K562 (cell line): ENCODE data around the gene COL23A1. TPM values are rescaled to one million over a fixed set of nuclear protein-coding genes. Genes with fewer than 3 reads are reported as not detected.
A peak's percentile ranks its signal among the peaks of the same experiment; 100 is the strongest.

Experiments used
- ARID1B ChIP-seq: fragments of 450-650 bp; IDR thresholded peaks from 2 replicates; pipeline ENCODE4 v1.6.1; 2016; ENCODE audit warnings: antibody characterized with exemption, mild to moderate bottlenecking, inconsistent platforms
- ATF7 ChIP-seq: fragments of 450-650 bp; IDR thresholded peaks from 2 replicates; pipeline ENCODE4 v1.7.1; 2014; ENCODE audit warnings: mild to moderate bottlenecking, moderate library complexity
- BACH1 ChIP-seq: fragments of 200-800 bp; sonication (Bioruptor generic); IDR thresholded peaks from 2 replicates; pipeline ENCODE4 v1.6.1; 2016; ENCODE audit warnings: missing genetic modification characterization, missing compliant biosample characterization
- CBFA2T2 ChIP-seq: fragments of 450-650 bp; conservative IDR thresholded peaks from 2 replicates; pipeline ENCODE4 v1.6.1; 2017; ENCODE audit warnings: mild to moderate bottlenecking
- ESRRB ChIP-seq: fragments of 250-450 bp; sonication (Bioruptor Pico); IDR thresholded peaks from 2 replicates; pipeline ENCODE4 v1.5.0; 2020; ENCODE audit warnings: mild to moderate bottlenecking, moderate library complexity, borderline replicate concordance
- GATAD2B ChIP-seq: fragments of 450-650 bp; IDR thresholded peaks from 2 replicates; pipeline ENCODE4 v1.6.1; 2017; ENCODE audit warnings: mild to moderate bottlenecking, borderline replicate concordance
- HDAC1 ChIP-seq, 2 experiments: fragments of 450-650 bp; IDR thresholded peaks; 2 replicates each; pipeline ENCODE4 v1.6.1; 2016 to 2017; ENCODE audit warnings: inconsistent platforms in 1 of 2, mild to moderate bottlenecking in 1 of 2, moderate library complexity in 1 of 2
- HLTF ChIP-seq: fragments of 450-650 bp; IDR thresholded peaks from 2 replicates; pipeline ENCODE4 v1.6.1; 2016
- MEIS2 ChIP-seq: fragments of 450-650 bp; IDR thresholded peaks from 2 replicates; pipeline ENCODE4 v1.6.1; 2014; ENCODE audit warnings: mild to moderate bottlenecking; ENCODE audit not compliant: partially characterized antibody
- MTA1 ChIP-seq: fragments of 450-650 bp; IDR thresholded peaks from 2 replicates; pipeline ENCODE4 v1.6.1; 2017; ENCODE audit warnings: borderline replicate concordance
- MTF1 ChIP-seq: fragments of 250-450 bp; sonication (Bioruptor Pico); IDR thresholded peaks from 2 replicates; pipeline ENCODE4 v1.9.0; 2021; ENCODE audit warnings: moderate library complexity, mild to moderate bottlenecking, inconsistent platforms, borderline replicate concordance
- PRPF4 ChIP-seq: fragments of 200-400 bp; formaldehyde crosslinking; IDR thresholded peaks from one replicate; pipeline ENCODE4 v1.6.1; 2017; ENCODE audit warnings: low read length, low read depth, mild to moderate bottlenecking; ENCODE audit not compliant: insufficient read depth, poor library complexity, severe bottlenecking
- SRF ChIP-seq, 2 experiments: fragments of 250-450, 450-650 bp in 1 of 2; sonication (Bioruptor Pico) in 1 of 2; sonication (generic) in 1 of 2; formaldehyde crosslinking; IDR thresholded peaks; 2 replicates each; pipeline versions ENCODE4 v1.5.0 to v1.5.1; 2020 to 2022; ENCODE audit warnings: mild to moderate bottlenecking in 1 of 2, missing genetic modification reagents in 1 of 2
- TRIM28 ChIP-seq: fragments of 450-650 bp; IDR thresholded peaks from 2 replicates; pipeline ENCODE4 v1.6.1; 2017
- ZNF507 ChIP-seq: conservative IDR thresholded peaks from 2 replicates; pipeline ENCODE4 v1.6.1; 2017; ENCODE audit warnings: missing genetic modification characterization, missing compliant biosample characterization
- polyA plus RNA-seq, 8 experiments: library from polyadenylated mRNA; depleted of rRNA in 4 of 8; stranded (reverse) in 5 of 8; unstranded in 3 of 8; fragments of >200 nt; fragmentation: Nextera tagmentation in 2 of 8; fragmentation: Illumina TruSeq in 1 of 8; extraction: Ambion mirVana in 2 of 8; extraction: Trizol in 1 of 8; gene quantifications; 2 replicates each; pipeline versions ENCODE4 v1.2.1 to v1.2.3, GENCODE V29; 2011 to 2014; ENCODE audit warnings: inconsistent platforms in 1 of 8, missing spikeins in 1 of 8
- total RNA-seq, 7 experiments: library from RNA; depleted of rRNA in 6 of 7; stranded (reverse); fragments of >200 nt in 6 of 7; fragmentation: Illumina TruSeq in 2 of 7; extraction: Trizol in 2 of 7; gene quantifications; 2 replicates each; pipeline versions ENCODE4 v1.2.1 to v1.2.3, GENCODE V29; 2011 to 2021; ENCODE audit warnings: low replicate concordance in 1 of 7
- TF ChIP-seq, protein P1 (sequence below): fragments of 450-650 bp; IDR thresholded peaks from 2 replicates; pipeline ENCODE4 v1.6.1; 2016; ENCODE audit warnings: antibody characterized with exemption
- TF ChIP-seq, protein P2 (sequence below): sonication (generic); formaldehyde crosslinking; IDR thresholded peaks from 2 replicates; pipeline ENCODE4 v1.8.0; 2022; ENCODE audit warnings: mild to moderate bottlenecking, low read depth, missing genetic modification reagents
- TF ChIP-seq, protein P3 (sequence below): IDR thresholded peaks from 2 replicates; pipeline ENCODE4 v1.6.1; 2012; ENCODE audit warnings: low read depth, low read length, improper control_type of control experiment, borderline replicate concordance
- TF ChIP-seq, protein P4 (sequence below), 2 experiments: fragments of 200-800 bp in 1 of 2; sonication (Bioruptor generic) in 1 of 2; sonication (generic) in 1 of 2; formaldehyde crosslinking in 1 of 2; IDR thresholded peaks in 1 of 2; conservative IDR thresholded peaks in 1 of 2; 2 replicates each; pipeline versions ENCODE4 v1.5.0 to v1.6.1; 2016 to 2020; ENCODE audit warnings: missing compliant biosample characterization in 1 of 2, missing genetic modification characterization in 1 of 2, missing genetic modification reagents in 1 of 2
- TF ChIP-seq, protein P5 (sequence below): fragments of 250-450 bp; sonication (Bioruptor Pico); IDR thresholded peaks from 2 replicates; pipeline ENCODE4 v1.8.0; 2021; ENCODE audit warnings: mild to moderate bottlenecking, moderate library complexity

COL23A1 gene
- total and polyA plus RNA-seq, 9 of the 15 experiments (the other 6 are each of a cell fraction or from before 2014, with no cell fraction given) = 0.09 TPM; not detected in 8

DNA sequence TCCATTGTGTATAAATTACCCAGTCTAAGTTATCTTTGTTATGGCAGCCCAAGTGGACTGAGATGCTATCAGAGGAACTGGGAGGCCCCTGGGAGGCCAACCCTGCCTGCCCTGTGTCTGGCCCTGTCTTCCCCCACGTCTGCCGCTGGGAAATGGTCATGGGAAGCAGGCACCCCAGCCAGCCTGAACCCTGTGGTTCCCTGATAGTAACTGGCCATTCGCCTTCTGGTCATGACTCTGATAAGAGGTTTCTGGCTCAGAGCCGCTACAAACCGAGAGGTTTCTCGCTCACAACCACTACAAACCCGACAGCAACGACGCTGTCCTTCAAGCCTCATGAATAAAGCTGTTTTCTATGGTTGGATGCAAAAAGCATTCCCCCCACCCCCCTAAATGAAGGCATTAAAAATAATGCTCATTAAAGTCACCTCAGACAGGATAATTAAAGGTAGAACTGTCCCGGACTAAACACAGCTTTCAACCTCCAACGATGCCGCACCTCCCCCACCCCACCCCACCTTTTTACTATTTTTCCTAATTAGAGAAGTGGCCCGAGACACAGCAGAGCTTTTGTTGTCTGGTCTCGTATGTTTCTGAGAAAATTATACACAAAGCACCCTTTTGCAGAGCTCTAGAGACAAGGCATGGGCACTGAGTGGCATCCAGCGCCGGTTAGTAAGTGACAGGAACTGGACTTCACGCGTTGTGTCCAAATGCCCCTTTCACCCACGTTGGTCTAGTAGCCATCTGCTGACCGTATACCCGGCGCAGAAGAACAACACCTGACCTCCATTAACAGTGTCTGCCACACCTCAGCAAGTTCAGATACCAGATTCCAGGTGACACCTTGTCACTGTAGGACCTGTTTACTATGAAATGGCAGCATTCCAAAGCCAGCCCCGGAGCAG, 140.8 kb downstream of the COL23A1 start (continued):
- TF ChIP-seq, protein P1, sequence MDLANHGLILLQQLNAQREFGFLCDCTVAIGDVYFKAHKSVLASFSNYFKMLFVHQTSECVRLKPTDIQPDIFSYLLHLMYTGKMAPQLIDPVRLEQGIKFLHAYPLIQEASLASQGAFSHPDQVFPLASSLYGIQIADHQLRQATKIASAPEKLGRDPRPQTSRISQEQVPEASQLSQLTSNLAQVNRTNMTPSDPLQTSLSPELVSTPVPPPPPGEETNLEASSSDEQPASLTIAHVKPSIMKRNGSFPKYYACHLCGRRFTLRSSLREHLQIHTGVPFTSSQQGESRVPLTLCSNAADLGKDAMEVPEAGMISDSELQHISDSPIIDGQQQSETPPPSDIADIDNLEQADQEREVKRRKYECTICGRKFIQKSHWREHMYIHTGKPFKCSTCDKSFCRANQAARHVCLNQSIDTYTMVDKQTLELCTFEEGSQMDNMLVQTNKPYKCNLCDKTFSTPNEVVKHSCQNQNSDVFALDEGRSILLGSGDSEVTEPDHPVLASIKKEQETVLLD = no peak
- TF ChIP-seq, protein P2, sequence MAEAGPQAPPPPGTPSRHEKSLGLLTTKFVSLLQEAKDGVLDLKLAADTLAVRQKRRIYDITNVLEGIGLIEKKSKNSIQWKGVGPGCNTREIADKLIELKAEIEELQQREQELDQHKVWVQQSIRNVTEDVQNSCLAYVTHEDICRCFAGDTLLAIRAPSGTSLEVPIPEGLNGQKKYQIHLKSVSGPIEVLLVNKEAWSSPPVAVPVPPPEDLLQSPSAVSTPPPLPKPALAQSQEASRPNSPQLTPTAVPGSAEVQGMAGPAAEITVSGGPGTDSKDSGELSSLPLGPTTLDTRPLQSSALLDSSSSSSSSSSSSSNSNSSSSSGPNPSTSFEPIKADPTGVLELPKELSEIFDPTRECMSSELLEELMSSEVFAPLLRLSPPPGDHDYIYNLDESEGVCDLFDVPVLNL (CRISPR knock-in tag) = no peak
- no peak for TF ChIP-seq PRPF4
- TF ChIP-seq HLTF = peak; percentile 61; the same call in 1 of the 2 replicates
- peak in 1 of 2 experiments; percentile 85; a peak in 2 of 4 replicates for TF ChIP-seq HDAC1 (IDR thresholded peaks at IDR 0.05)
- peak; percentile 72; the same call in 1 of the 2 replicates for TF ChIP-seq TRIM28
- peak; percentile 99 for TF ChIP-seq ARID1B
- TF ChIP-seq MTA1 = peak; percentile 66; the same call in 1 of the 2 replicates
- TF ChIP-seq CBFA2T2 = peak; percentile 98
- no peak for TF ChIP-seq SRF (CRISPR knock-in tag; IDR thresholded peaks at IDR 0.05)
- TF ChIP-seq MTF1 (CRISPR knock-in tag) = no peak
- TF ChIP-seq ZNF507 = no peak
- TF ChIP-seq GATAD2B = peak; percentile 93
- TF ChIP-seq ESRRB (CRISPR knock-in tag) = no peak
- TF ChIP-seq, protein P3, sequence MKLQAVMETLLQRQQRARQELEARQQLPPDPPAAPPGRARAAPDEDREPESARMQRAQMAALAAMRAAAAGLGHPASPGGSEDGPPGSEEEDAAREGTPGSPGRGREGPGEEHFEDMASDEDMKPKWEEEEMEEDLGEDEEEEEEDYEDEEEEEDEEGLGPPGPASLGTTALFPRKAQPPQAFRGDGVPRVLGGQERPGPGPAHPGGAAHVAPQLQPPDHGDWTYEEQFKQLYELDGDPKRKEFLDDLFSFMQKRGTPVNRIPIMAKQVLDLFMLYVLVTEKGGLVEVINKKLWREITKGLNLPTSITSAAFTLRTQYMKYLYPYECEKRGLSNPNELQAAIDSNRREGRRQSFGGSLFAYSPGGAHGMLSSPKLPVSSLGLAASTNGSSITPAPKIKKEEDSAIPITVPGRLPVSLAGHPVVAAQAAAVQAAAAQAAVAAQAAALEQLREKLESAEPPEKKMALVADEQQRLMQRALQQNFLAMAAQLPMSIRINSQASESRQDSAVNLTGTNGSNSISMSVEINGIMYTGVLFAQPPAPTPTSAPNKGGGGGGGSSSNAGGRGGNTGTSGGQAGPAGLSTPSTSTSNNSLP = peak; percentile 80; the same call in 1 of the 2 replicates
- TF ChIP-seq, protein P4, sequence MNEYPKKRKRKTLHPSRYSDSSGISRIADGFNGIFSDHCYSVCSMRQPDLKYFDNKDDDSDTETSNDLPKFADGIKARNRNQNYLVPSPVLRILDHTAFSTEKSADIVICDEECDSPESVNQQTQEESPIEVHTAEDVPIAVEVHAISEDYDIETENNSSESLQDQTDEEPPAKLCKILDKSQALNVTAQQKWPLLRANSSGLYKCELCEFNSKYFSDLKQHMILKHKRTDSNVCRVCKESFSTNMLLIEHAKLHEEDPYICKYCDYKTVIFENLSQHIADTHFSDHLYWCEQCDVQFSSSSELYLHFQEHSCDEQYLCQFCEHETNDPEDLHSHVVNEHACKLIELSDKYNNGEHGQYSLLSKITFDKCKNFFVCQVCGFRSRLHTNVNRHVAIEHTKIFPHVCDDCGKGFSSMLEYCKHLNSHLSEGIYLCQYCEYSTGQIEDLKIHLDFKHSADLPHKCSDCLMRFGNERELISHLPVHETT (CRISPR knock-in tag; conservative IDR thresholded peaks at IDR 0.05 in 1 of 2, IDR thresholded peaks at IDR 0.05 in 1 of 2) = peak in 1 of 2 experiments; percentile 91; a peak in 2 of 4 replicates
- peak; percentile 84 for TF ChIP-seq ATF7
- no peak for TF ChIP-seq BACH1
- TF ChIP-seq, protein P5, sequence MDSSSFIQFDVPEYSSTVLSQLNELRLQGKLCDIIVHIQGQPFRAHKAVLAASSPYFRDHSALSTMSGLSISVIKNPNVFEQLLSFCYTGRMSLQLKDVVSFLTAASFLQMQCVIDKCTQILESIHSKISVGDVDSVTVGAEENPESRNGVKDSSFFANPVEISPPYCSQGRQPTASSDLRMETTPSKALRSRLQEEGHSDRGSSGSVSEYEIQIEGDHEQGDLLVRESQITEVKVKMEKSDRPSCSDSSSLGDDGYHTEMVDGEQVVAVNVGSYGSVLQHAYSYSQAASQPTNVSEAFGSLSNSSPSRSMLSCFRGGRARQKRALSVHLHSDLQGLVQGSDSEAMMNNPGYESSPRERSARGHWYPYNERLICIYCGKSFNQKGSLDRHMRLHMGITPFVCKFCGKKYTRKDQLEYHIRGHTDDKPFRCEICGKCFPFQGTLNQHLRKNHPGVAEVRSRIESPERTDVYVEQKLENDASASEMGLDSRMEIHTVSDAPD (CRISPR knock-in tag) = no peak
- TF ChIP-seq MEIS2 = peak; percentile 92
